ENCODE data around the gene PPARG. TPM values are rescaled to one million over a fixed set of nuclear protein-coding genes. Genes with fewer than 3 reads are reported as not detected.

PPARG gene
- polyA plus RNA-seq, 3 donors: 21.9 to 218 (median 113) TPM

- WGBS, 3 donors: 59 to 91% (median 68%) methylated on average over 1 of the region's 1 CpG
- H3K27ac ChIP-seq (ENCODE audit: low read depth, low read length): no peak overlapping the region
Observed at GRCh38 chr3:12301513-12301912, 12.6 kb downstream of the PPARG start.

GRCh38 chr3:12302564-12302963, 13.7 kb downstream of the PPARG start:
- 75 to 84% (median 82%) methylated on average over 6 of the region's 6 CpGs for WGBS, 3 donors
- no peak overlapping the region for H3K27ac ChIP-seq (ENCODE audit: low read depth, low read length)

GRCh38 chr3:12303534-12303933, 14.7 kb downstream of the PPARG start:
- 77 to 92% (median 85%) methylated on average over 2 of the region's 2 CpGs for WGBS, 3 donors
- H3K27ac ChIP-seq (ENCODE audit: low read depth, low read length): no peak overlapping the region

GRCh38 chr3:12303993-12304392, 15.1 kb downstream of the PPARG start:
- H3K27ac ChIP-seq (ENCODE audit: low read depth, low read length): no peak overlapping the region
- WGBS, 3 donors: 58 to 73% (median 64%) methylated on average over 6 of the region's 6 CpGs

- WGBS, 3 donors: 73 to 86% (median 82%) methylated on average over 2 of the region's 2 CpGs
- no peak overlapping the region for H3K27ac ChIP-seq (ENCODE audit: low read depth, low read length)
Observed at GRCh38 chr3:12307136-12307535, 18.3 kb downstream of the PPARG start.

GRCh38 chr3:12308517-12308916, 19.6 kb downstream of the PPARG start:
- H3K27ac ChIP-seq (ENCODE audit: low read depth, low read length): no peak overlapping the region

- 55 to 66% (median 58%) methylated on average over 4 of the region's 4 CpGs for WGBS, 3 donors
- no peak overlapping the region for H3K27ac ChIP-seq (ENCODE audit: low read depth, low read length)
Observed at GRCh38 chr3:12309716-12310115, 20.8 kb downstream of the PPARG start.

GRCh38 chr3:12312010-12312409, 23.1 kb downstream of the PPARG start:
- no peak overlapping the region for H3K27ac ChIP-seq (ENCODE audit: low read depth, low read length)
- WGBS, 3 donors: 85 to 92% (median 89%) methylated on average over 1 of the region's 1 CpG

GRCh38 chr3:12313519-12313918, 24.6 kb downstream of the PPARG start:
- no peak overlapping the region for H3K27ac ChIP-seq (ENCODE audit: low read depth, low read length)
- WGBS, 3 donors: 76 to 88% (median 80%) methylated on average over 2 of the region's 2 CpGs

GRCh38 chr3:12316253-12316652, 27.4 kb downstream of the PPARG start:
- 42 to 62% (median 44%) methylated on average over 4 of the region's 4 CpGs for whole genome bisulfite sequencing, 3 donors
- no peak overlapping the region for H3K27ac ChIP-seq (ENCODE audit: low read depth, low read length)

GRCh38 chr3:12316729-12317351, 28.0 kb downstream of the PPARG start:
- WGBS, 3 donors: 28 to 61% (median 56%) methylated on average over 4 of the region's 4 CpGs
- H3K27ac ChIP-seq (ENCODE audit: low read depth, low read length): no peak overlapping the region

GRCh38 chr3:12317914-12318313, 29.0 kb downstream of the PPARG start:
- no peak overlapping the region for H3K27ac ChIP-seq (ENCODE audit: low read depth, low read length)
- WGBS, 3 donors: 54 to 72% (median 71%) methylated on average over 5 of the region's 5 CpGs

- no peak overlapping the region for H3K27ac ChIP-seq (ENCODE audit: low read depth, low read length)
- 32 to 70% (median 48%) methylated on average over 5 of the region's 5 CpGs for WGBS, 3 donors
Observed at GRCh38 chr3:12318758-12319621, 30.1 kb downstream of the PPARG start.

- no peak overlapping the region for H3K27ac ChIP-seq (ENCODE audit: low read depth, low read length)
- WGBS, 3 donors: 67 to 81% (median 71%) methylated on average over 2 of the region's 2 CpGs
Observed at GRCh38 chr3:12321015-12321414, 32.1 kb downstream of the PPARG start.

- no peak overlapping the region for H3K27ac ChIP-seq (ENCODE audit: low read depth, low read length)
- 40 to 53% (median 41%) methylated on average over 2 of the region's 2 CpGs for WGBS, 3 donors
Observed at GRCh38 chr3:12323237-12323636, 34.4 kb downstream of the PPARG start.

- WGBS, 3 donors: 58 to 66% (median 63%) methylated on average over 4 of the region's 4 CpGs
Observed at GRCh38 chr3:12325586-12326515, 37.0 kb downstream of the PPARG start.

GRCh38 chr3:12327021-12327420, 38.2 kb downstream of the PPARG start:
- H3K27ac ChIP-seq (ENCODE audit: low read depth, low read length): no peak overlapping the region
- 77 to 79% (median 77%) methylated on average over 5 of the region's 5 CpGs for WGBS, 3 donors

More at GRCh38 chr3:12325586-12326515, 37.0 kb downstream of the PPARG start:
- no peak overlapping the region for H3K27ac ChIP-seq (ENCODE audit: low read depth, low read length)

- WGBS, 3 donors: 63 to 76% (median 71%) methylated on average over 8 of the region's 8 CpGs
- H3K27ac ChIP-seq (ENCODE audit: low read depth, low read length): no peak overlapping the region
Observed at GRCh38 chr3:12328132-12328836, 39.4 kb downstream of the PPARG start.
